HepG2 (cell line): ENCODE data around the gene BCAR3. TPM values are rescaled to one million over a fixed set of nuclear protein-coding genes. Genes with fewer than 3 reads are reported as not detected.

Experiments
- ATAC-seq: fragments of 200-7000 bp; cut with Tn5 transposase; 3 replicates; pipeline ENCODE4 v1.9.1; 2020; ENCODE audit warnings: mild to moderate bottlenecking, moderate library complexity
- BruUV-seq: library from RNA; stranded (reverse); fragments of 400-500 nt; replicated peaks from 2 replicates; lab custom pipeline; 2021; lab: Mats Ljungman, UMichigan
- CTCF ChIA-PET: fragments of 300-600 bp; formaldehyde crosslinking; extraction: SDS; loops from one replicate; lab custom pipeline; 2021; ENCODE audit warnings: low total read pairs, inconsistent platforms, low intra/inter-chr PET ratio; lab: Yijun Ruan, JAX
- POLR2A ChIA-PET: fragments of 350-600 bp; sonication (Branson Sonifier 250); formaldehyde crosslinking; loops from one replicate; lab custom pipeline; 2020; ENCODE audit warnings: antibody characterized with exemption, inconsistent platforms; lab: Yijun Ruan, JAX
- DNase-seq: peaks from one replicate; pipeline ENCODE4 v3.0.0-alpha.2; 2015; ENCODE audit warnings: low spot score
- FAIRE-seq: peaks from 3 replicates; lab custom pipeline; 2011; peaks lifted over from hg19 to GRCh38; lab: Jason Lieb, UNC
- H2AFZ ChIP-seq: one replicate; pipeline ENCODE4 v1.6.1; 2011; ENCODE audit warnings: low read length, inconsistent platforms
- H3K27ac ChIP-seq: fragments of 300-600 bp; 3 replicates; pipeline ENCODE4 v1.8.0; 2011; ENCODE audit warnings: mixed run types, mild to moderate bottlenecking, mixed read lengths, low read length, inconsistent platforms; ENCODE audit not compliant: insufficient read depth; ENCODE audit errors: extremely low read length
- H3K27me3 ChIP-seq, 2 experiments: fragments of 200-600 bp in 1 of 2; 2 replicates in 1 of 2; 3 replicates in 1 of 2; pipeline versions ENCODE4 v1.6.0 to v1.8.0; 2011; ENCODE audit warnings: low read length in 2 of 2, mild to moderate bottlenecking in 2 of 2, moderate library complexity in 2 of 2, inconsistent platforms in 1 of 2; ENCODE audit not compliant: insufficient read depth in 2 of 2, control insufficient read depth in 1 of 2
- H3K36me3 ChIP-seq, 2 experiments: fragments of 200-600 bp in 1 of 2; replicated peaks in 1 of 2; 2 replicates in 1 of 2; 3 replicates in 1 of 2; pipeline versions ENCODE4 v1.5.1 to v1.8.0; 2011; ENCODE audit warnings: low read length in 2 of 2, inconsistent platforms in 1 of 2; ENCODE audit not compliant: insufficient read depth in 2 of 2, control insufficient read depth in 1 of 2
- H3K4me1 ChIP-seq: 2 replicates; pipeline ENCODE4 v1.5.1; 2012; ENCODE audit warnings: low read length, inconsistent platforms; ENCODE audit not compliant: insufficient read depth
- H3K4me2 ChIP-seq: 2 replicates; pipeline ENCODE4 v1.6.0; 2011; ENCODE audit warnings: low read depth, low read length, inconsistent platforms
- H3K4me3 ChIP-seq, 3 experiments: fragments of 200-600 bp in 1 of 3; sonication (generic), shearing (Covaris generic) in 1 of 3; replicated peaks in 1 of 3; 2 replicates each; pipeline ENCODE4 v1.5.1; 2011 to 2016; ENCODE audit warnings: low read length in 3 of 3, inconsistent platforms in 2 of 3, low read depth in 2 of 3, mild to moderate bottlenecking in 2 of 3, control low read depth in 1 of 3, mixed read lengths in 1 of 3; ENCODE audit not compliant: insufficient read depth in 1 of 3
- H3K79me2 ChIP-seq: one replicate; pipeline ENCODE4 v1.6.1; 2011; ENCODE audit warnings: low read length, inconsistent platforms; ENCODE audit not compliant: insufficient read depth
- H3K9ac ChIP-seq: 2 replicates; pipeline ENCODE4 v1.6.0; 2011; ENCODE audit warnings: mild to moderate bottlenecking, low read depth, low read length, inconsistent platforms; ENCODE audit not compliant: insufficient read depth
- H3K9me3 ChIP-seq: 2 replicates; pipeline ENCODE4 v1.5.1; 2012; ENCODE audit warnings: mild to moderate bottlenecking, low read length
- H4K20me1 ChIP-seq: 2 replicates; pipeline ENCODE4 v1.6.0; 2011; ENCODE audit warnings: inconsistent platforms, mild to moderate bottlenecking, low read length, moderate library complexity; ENCODE audit not compliant: insufficient read depth
- EZH2 ChIP-seq: conservative IDR thresholded peaks from 2 replicates; pipeline ENCODE4 v1.6.1; 2012; ENCODE audit warnings: mild to moderate bottlenecking, low read depth, low read length, moderate library complexity
- HDAC2 ChIP-seq: sonication (generic); formaldehyde crosslinking; IDR thresholded peaks from 2 replicates; pipeline ENCODE4 v1.4.0; 2020; ENCODE audit warnings: missing genetic modification reagents
- HOXD1 ChIP-seq: sonication (generic); formaldehyde crosslinking; IDR thresholded peaks from 2 replicates; pipeline ENCODE4 v1.5.0; 2020; ENCODE audit warnings: missing genetic modification reagents
- MED8 ChIP-seq: sonication (generic); formaldehyde crosslinking; IDR thresholded peaks from 2 replicates; pipeline ENCODE4 v1.8.1; 2023; ENCODE audit warnings: mild to moderate bottlenecking, missing genetic modification reagents; ENCODE audit not compliant: insufficient replicate concordance
- SMARCC2 ChIP-seq: fragments of 450-650 bp; IDR thresholded peaks from 2 replicates; pipeline ENCODE4 v1.6.1; 2017; ENCODE audit warnings: antibody characterized with exemption, mild to moderate bottlenecking
- SOX5 ChIP-seq: IDR thresholded peaks from 2 replicates; pipeline ENCODE4 v1.6.1; 2016; ENCODE audit warnings: borderline replicate concordance
- THYN1 ChIP-seq: sonication (generic); formaldehyde crosslinking; IDR thresholded peaks from 2 replicates; pipeline ENCODE4 v1.8.1; 2023; ENCODE audit warnings: low read depth, mild to moderate bottlenecking, moderate library complexity, missing genetic modification reagents, borderline replicate concordance
- ZNF121 ChIP-seq: sonication (generic); formaldehyde crosslinking; IDR thresholded peaks from 2 replicates; pipeline ENCODE4 v1.5.0; 2020; ENCODE audit warnings: mild to moderate bottlenecking, missing genetic modification reagents
- ZNF367 ChIP-seq: sonication (generic); formaldehyde crosslinking; IDR thresholded peaks from 2 replicates; pipeline ENCODE4 v1.4.0; 2020; ENCODE audit warnings: missing genetic modification reagents, borderline replicate concordance
- ZNF747 ChIP-seq: sonication (generic); formaldehyde crosslinking; IDR thresholded peaks from 2 replicates; pipeline ENCODE4 v1.8.1; 2023; ENCODE audit warnings: missing genetic modification reagents, mild to moderate bottlenecking, borderline replicate concordance
- WGBS: methylation state at CpG from one replicate; pipeline ENCODE4 v1.1.6; 2017; ENCODE audit warnings: low lambda C conversion rate; 5-methylcytosine and 5-hydroxymethylcytosine counted together
- in situ Hi-C: cut with HindIII; loops from 2 replicates; pipeline ENCODE4 v1.10.0; 2017; ENCODE audit warnings: low pct_unique_long_range_greater_than_20kb; ENCODE audit not compliant: extremely low pct_ligation_motif_present
- intact Hi-C: fragments of 100-400 bp; cut with micrococcal nuclease; formaldehyde crosslinking; loops from one replicate; pipeline ENCODE4 v1.10.0; 2022; ENCODE audit not compliant: unreplicated experiment
- polyA plus RNA-seq, 8 experiments: library from polyadenylated mRNA; depleted of rRNA in 3 of 8; stranded (reverse) in 7 of 8; unstranded in 1 of 8; fragments of >200 nt; fragmentation: Illumina TruSeq in 4 of 8; extraction: Trizol in 4 of 8; gene quantifications; 2 replicates each; pipeline versions ENCODE4 v1.2.1 to v1.2.3, GENCODE V29; 2011 to 2016; ENCODE audit warnings: low read depth in 4 of 8, missing spikeins in 1 of 8, mixed read lengths in 1 of 8; ENCODE audit not compliant: insufficient read depth in 1 of 8
- total RNA-seq, 5 experiments: library from RNA; depleted of rRNA; stranded (reverse); fragments of >200 nt; fragmentation: Illumina TruSeq; extraction: Trizol; gene quantifications; 2 replicates each; pipeline ENCODE4 v1.2.3, GENCODE V29; 2016; ENCODE audit warnings: low read depth in 1 of 5
- TF ChIP-seq, protein P1 (sequence below): sonication (generic); formaldehyde crosslinking; IDR thresholded peaks from 2 replicates; pipeline ENCODE4 v1.8.0; 2022; ENCODE audit warnings: missing genetic modification reagents, mild to moderate bottlenecking, borderline replicate concordance
- TF ChIP-seq, protein P2 (sequence below): sonication (generic); formaldehyde crosslinking; IDR thresholded peaks from 2 replicates; pipeline ENCODE4 v1.5.0; 2020; ENCODE audit warnings: missing genetic modification reagents, mild to moderate bottlenecking, borderline replicate concordance
- TF ChIP-seq, protein P3 (sequence below): sonication (generic); formaldehyde crosslinking; IDR thresholded peaks from 2 replicates; pipeline ENCODE4 v1.4.0; 2020; ENCODE audit warnings: missing genetic modification reagents

The BCAR3 gene
- total and polyA plus RNA-seq, 2 of the 13 experiments (the other 11 are each of a cell fraction or from before 2014, with no cell fraction given): 3.6 to 4.8 TPM

DNA sequence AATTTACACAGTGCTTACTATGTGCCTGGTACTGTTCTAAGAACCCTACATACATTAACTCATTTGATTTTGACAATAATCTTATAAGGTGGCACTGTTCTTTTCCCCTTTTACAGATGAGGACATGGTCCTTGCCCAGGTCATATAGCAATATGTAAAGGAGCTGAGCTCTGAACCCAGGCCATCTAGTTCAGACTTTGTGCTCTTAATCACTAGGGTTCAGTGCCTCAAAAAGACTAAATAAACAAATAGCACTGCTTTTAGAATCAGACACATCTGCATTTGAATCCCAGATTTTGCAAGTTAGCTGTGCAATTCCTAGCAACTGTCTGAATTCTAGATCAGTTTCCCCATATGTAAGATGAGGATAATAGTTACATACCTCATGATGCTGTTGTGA lies 8.7 kb upstream of the BCAR3 start (continued):
- TF ChIP-seq ZNF747 (no peak), ZNF367 (CRISPR knock-in tag) (no peak), HDAC2 (peak; percentile 26; the same call in 1 of the 2 replicates)

DNA sequence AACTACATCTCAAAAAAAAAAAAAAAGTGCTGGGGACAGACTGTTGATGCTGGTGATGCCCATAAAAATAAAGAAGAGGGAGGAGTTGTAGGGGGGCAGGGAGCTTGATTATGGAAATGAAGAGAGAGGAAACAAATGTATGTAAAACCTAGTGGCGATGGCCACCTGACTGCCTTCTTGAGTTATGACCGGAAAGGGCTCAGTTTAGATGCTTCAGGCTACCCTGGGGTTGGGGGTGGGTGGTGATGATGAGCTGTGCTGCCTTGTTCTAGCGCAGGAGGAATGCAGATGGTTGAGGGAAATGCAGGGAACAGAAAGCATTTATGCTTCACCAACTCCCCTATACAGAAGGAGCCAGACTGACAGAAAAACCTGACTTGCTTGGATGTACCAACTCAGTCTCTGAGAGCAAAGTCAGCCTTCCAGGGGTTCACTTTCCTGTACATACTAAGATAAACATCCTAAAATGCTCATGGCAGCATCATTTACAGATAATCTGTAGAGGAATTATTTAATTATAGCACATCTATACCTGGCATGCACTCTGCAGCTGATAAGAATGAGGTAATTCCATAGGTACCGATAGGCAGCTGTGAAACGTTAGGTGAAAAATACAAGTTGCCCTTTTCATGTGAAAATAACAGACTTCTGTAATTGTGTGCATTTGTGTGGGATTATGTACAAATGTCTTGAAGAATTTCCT lies 8.0 kb upstream of the BCAR3 start:
- CTCF ChIA-PET: no interaction called here
- no peaks in the 10 kb centered on the region for H3K9me3 ChIP-seq
- no peaks in the 10 kb centered on the region for H3K36me3 ChIP-seq
- intact Hi-C loops: loop anchor here (10.0 kb wide), 1 partner anchor 45 kb away; no protein-coding TSS in a partner anchor
- H3K4me3 ChIP-seq: no peak overlapping the region
- TF ChIP-seq MED8 (CRISPR knock-in tag): no peak
- TF ChIP-seq THYN1 (CRISPR knock-in tag): no peak
- no peak for TF ChIP-seq SMARCC2
- TF ChIP-seq, protein P1, sequence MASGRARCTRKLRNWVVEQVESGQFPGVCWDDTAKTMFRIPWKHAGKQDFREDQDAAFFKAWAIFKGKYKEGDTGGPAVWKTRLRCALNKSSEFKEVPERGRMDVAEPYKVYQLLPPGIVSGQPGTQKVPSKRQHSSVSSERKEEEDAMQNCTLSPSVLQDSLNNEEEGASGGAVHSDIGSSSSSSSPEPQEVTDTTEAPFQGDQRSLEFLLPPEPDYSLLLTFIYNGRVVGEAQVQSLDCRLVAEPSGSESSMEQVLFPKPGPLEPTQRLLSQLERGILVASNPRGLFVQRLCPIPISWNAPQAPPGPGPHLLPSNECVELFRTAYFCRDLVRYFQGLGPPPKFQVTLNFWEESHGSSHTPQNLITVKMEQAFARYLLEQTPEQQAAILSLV (CRISPR knock-in tag): no peak
- no peak for TF ChIP-seq EZH2
- TF ChIP-seq, protein P2, sequence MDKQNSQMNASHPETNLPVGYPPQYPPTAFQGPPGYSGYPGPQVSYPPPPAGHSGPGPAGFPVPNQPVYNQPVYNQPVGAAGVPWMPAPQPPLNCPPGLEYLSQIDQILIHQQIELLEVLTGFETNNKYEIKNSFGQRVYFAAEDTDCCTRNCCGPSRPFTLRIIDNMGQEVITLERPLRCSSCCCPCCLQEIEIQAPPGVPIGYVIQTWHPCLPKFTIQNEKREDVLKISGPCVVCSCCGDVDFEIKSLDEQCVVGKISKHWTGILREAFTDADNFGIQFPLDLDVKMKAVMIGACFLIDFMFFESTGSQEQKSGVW (CRISPR knock-in tag): no peak
- TF ChIP-seq HOXD1 (CRISPR knock-in tag): no peak
- no peak for TF ChIP-seq ZNF121 (CRISPR knock-in tag)
- no peak for TF ChIP-seq SOX5 (CRISPR knock-in tag)
- TF ChIP-seq, protein P3, sequence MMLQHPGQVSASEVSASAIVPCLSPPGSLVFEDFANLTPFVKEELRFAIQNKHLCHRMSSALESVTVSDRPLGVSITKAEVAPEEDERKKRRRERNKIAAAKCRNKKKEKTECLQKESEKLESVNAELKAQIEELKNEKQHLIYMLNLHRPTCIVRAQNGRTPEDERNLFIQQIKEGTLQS (CRISPR knock-in tag): no peak
- TF ChIP-seq, all 625 proteins: peak for 0
- Histone ChIP-seq H3K79me2 (no peaks in the 10 kb centered on the region), H2AFZ (no peak overlapping the region), H3K4me1 (peaks cover 56% of the 10 kb centered on the region), H3K27me3 (no peaks in the 10 kb centered on the region; a peak in 1 of 5 replicates), H3K9ac (no peak overlapping the region), H3K4me2 (peak overlapping the region; percentile 27; the same call in 1 of the 2 replicates), H3K27ac (no peak overlapping the region), H4K20me1 (no peaks in the 10 kb centered on the region)
- in situ Hi-C loops: no loop called here
- FAIRE-seq (no peak), DNase-seq (no peak), ATAC-seq (no peak)
- 59% methylated on average over 5 of the region's 5 CpGs for WGBS
- POLR2A ChIA-PET: no interaction called here
- BruUV-seq: no TSS peak
